Retinal pigment epithelial cell (primary cell): ENCODE results near the gene SDS.

ENCODE experiments used
- DNase-seq: peaks from one replicate; pipeline ENCODE4 v3.0.0-alpha.2; 2010; ENCODE audit warnings: low read depth
- H3K4me3 ChIP-seq: 2 replicates; pipeline ENCODE4 v1.5.1; 2011; ENCODE audit warnings: mild to moderate bottlenecking, low read length, control low read depth, moderate library complexity
- TF ChIP-seq, protein P1 (sequence below): conservative IDR thresholded peaks from 2 replicates; pipeline ENCODE4 v1.5.1; 2011; ENCODE audit warnings: low read depth, low read length, control low read depth, inconsistent platforms

SDS gene

DNA sequence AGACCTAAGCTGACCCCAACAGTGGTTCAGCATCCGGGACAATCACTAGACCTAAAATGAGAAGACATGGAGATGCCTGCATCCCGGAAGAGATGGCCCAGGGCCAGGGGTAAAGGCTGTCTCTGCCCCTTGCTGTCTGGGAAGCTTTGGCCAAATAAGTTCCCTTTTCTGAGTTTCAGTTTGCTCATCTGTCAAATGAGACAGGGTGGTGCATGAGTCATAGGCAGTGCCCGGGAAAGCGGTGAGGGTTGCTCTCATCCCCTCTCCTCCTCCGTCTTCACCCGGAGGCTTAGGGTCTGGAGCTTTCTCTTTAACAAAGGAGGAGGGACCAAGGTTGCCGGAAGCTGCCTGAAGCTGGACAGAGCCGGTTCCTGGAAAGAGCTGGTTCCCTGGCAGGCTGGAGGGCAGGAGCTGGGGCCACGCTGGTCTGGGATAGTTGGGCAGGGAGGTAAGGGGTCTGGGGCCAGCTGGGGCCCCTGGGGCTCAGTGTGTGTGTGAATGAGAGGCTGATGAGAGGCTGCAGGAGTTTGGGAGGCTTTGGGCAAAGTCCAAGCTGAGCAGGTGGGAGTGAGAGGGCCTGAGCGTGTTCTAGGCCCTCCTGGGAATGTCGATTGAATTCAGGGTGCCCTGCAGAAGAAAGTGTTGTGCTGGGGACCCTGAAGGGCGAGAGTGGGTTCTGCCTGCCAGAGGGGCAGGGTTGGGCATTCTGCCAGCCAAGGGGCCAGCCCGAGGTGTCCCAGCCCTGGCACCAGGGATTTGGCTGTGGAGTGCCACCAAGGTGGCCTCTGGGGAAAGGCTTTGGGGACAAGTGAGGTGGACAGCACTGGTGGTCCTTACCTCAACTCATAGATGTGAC lies 18.6 kb upstream of the SDS start, which contains the start of gene SDSL:
Gene SDSL, plus strand, starts transcription at position 351 of the 856 bp plus-strand sequence. CDS start 5,603 bp downstream, outside the sequence.
- H3K4me3 ChIP-seq: peak within 1 kb of the TSS; percentile 73
- DNase-seq: peak; percentile 31
- TF ChIP-seq, protein P1, sequence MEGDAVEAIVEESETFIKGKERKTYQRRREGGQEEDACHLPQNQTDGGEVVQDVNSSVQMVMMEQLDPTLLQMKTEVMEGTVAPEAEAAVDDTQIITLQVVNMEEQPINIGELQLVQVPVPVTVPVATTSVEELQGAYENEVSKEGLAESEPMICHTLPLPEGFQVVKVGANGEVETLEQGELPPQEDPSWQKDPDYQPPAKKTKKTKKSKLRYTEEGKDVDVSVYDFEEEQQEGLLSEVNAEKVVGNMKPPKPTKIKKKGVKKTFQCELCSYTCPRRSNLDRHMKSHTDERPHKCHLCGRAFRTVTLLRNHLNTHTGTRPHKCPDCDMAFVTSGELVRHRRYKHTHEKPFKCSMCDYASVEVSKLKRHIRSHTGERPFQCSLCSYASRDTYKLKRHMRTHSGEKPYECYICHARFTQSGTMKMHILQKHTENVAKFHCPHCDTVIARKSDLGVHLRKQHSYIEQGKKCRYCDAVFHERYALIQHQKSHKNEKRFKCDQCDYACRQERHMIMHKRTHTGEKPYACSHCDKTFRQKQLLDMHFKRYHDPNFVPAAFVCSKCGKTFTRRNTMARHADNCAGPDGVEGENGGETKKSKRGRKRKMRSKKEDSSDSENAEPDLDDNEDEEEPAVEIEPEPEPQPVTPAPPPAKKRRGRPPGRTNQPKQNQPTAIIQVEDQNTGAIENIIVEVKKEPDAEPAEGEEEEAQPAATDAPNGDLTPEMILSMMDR: no peak

DNA sequence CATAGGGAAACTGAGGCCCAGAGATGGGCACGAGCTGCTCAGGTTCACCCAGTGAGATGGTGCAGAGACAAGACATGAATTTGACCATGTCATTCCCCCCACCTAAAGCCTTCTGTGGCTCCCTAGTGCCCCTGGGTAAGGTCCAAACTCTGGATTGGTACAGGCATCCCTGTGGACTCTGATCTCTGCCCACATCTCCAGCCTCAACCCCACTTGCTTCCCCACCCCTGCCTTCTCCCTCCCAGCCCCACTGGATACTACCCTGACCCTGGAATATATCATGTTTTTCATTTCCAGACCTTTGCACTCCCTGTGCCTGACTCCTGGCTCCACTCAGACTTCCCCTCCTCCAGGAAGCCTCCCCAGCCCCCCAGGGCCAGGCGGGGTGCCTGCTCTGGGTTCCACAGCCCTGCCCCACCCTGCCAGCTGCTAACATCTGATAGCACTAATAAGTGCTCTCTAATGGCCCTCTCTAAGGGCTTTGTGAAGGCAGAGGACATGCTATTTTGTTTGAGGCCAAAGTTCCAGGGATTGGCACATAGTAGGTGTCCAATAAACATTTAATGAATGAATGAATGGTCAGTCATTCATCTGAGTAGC lies 17.4 kb upstream of the SDS start:
- no peak for DNase-seq
- H3K4me3 ChIP-seq: no peak overlapping the region
- TF ChIP-seq, protein P1: no peak

DNA sequence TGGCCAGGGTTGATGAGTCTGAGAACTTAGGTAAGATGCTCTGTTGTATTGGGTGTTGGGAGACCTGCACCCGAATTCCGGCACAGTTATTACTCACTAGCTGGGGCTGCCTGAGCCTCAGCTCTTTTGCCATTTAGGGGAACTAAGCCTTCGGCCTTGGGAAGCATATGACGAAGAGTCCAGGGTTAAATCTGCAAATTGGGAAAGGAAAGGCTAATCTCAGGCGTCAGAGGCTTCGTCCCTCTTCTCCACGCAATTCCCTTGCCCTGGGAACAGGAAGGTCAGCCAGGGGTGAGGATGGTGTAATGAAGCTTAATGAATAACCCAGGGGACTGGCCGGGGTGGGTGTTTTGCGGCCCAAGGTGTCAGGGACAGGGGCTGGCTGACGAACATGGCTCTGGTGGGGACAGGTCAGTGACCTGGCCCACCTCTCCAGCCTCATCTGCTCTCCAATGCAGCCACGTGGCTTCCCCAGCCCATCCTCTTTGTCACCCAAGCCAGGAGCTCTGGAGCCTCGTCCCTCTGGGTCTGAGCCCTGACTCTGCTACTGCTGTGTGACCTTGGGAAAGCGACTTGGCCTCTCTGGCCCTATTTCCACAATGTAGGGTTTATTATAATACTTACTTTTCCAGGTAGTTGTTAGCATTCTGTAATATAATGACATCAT lies 14.7 kb upstream of the SDS start:
- TF ChIP-seq, protein P1: no peak
- peak; percentile 24 for DNase-seq
- H3K4me3 ChIP-seq: no peak overlapping the region

DNA sequence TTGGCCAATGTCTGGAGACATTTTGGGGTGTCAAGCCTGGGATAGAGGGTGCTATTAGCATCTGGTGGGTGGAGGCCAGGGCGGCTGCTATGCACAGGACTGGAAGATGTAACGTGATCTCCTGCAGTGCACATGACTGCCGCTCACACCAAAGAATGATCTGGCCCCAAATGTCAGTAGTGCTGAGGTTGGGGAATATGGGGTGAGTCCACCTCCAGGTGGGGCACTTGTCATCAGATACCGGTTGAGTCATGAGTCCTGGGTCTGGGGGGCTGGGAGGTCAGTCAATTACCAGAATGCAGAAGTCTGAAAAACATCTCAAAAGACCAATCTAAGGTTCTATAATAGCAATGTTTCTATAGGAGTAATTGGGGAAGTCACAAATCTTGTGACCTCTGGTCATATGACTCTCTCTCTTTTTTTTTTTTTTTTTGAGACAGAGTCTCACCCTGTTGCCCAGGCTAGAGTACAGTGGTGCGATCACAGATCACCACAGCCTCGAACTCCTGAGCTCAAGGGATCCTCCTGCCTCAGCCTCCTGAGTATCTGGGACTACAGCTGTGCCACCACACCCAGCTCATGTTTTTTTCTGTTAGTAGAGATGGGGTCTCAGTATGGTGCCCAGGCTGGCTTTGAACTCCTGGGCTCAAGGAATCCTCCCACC lies 12.5 kb upstream of the SDS start:
- no peak for DNase-seq
- no peak overlapping the region for H3K4me3 ChIP-seq
- TF ChIP-seq, protein P1: no peak

DNA sequence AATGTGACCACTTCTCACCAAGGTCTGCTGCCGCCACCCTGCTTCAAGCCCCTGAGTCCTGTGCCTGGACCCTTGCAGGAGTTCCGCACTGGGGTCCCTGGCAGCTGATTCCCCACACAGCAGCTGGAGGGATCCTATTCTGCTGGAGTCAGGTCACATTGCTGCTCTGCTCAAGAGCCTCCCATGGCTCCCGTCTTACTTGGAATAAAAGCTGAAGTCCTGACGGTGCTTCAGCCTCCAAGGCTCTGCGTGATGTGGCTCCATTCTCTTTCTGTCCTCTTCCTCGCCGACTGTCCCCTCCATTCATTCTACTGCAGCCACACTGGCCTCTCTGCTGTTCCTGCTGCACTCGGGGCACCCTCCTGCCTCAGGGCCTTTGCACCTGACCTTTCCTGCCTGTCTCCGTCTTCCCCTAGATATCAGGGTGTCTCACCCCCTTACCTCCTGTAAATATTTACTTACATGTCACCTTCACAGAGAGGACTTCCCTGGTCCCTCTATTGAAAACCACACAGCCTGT lies 10.9 kb upstream of the SDS start:
- DNase-seq: no peak
- no peak overlapping the region for H3K4me3 ChIP-seq
- TF ChIP-seq, protein P1: no peak

DNA sequence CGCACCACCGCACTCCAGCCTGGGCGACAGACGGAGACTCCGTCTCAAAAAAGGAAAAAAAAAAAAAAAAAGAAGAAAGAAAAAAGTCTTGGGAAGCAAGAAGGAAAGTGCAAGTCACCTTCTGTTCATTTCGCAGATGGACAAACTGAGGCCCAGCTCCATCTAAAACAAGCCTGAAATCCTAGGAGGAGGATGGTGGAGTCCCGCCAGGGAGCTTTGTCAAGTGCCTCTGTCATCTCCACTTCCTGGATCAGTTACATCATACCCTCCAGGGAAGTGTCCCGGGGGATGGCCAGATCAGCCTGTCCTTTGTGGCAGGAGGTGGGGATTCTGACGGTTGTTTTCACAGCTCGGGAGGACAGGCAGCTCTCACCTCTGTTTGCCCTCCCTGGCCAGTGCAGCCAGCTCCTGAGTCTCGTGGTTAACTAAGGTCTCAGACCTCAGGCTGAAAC lies 9.8 kb upstream of the SDS start:
- TF ChIP-seq, protein P1: no peak
- H3K4me3 ChIP-seq: no peak overlapping the region
- no peak for DNase-seq
